ENCODE measurements around the gene B4GALT2. TPM values are rescaled to one million over a fixed set of nuclear protein-coding genes. Genes with fewer than 3 reads are reported as not detected.

Gene B4GALT2
- total RNA-seq, 1 experiment from 2014 or later: 31.5 TPM

GRCh38 chr1:44013949-44014348, 34.9 kb downstream of the B4GALT2 start:
- POLR2A ChIA-PET: no interaction called here
- H3K9me3 ChIP-seq: no peaks in the 10 kb centered on the region
- intact Hi-C loops (cut with micrococcal nuclease; ENCODE audit: unreplicated experiment): no loop called here
- no peaks in the 10 kb centered on the region for H3K36me3 ChIP-seq (ENCODE audit: control insufficient read depth, insufficient read depth, low read length)
- DNase-seq: no peak
- H3K4me1 Mint-ChIP-seq (ENCODE audit: low read depth, unreplicated experiment): no peaks in the 10 kb centered on the region
- CTCF ChIA-PET: no interaction called here
- H3K4me3 ChIP-seq (ENCODE audit: low read depth, low read length): no peak overlapping the region
- no peak overlapping the region for H3K4me3 Mint-ChIP-seq (ENCODE audit: unreplicated experiment)
- no peaks in the 10 kb centered on the region for H3K4me1 ChIP-seq
- no peaks in the 10 kb centered on the region for H3K27me3 Mint-ChIP-seq (ENCODE audit: insufficient read depth, unreplicated experiment)
- peaks cover 8% of the 10 kb centered on the region for H3K36me3 Mint-ChIP-seq (ENCODE audit: insufficient read depth, unreplicated experiment)
- no TSS peak for BruUV-seq (replicated peaks)
- no peak overlapping the region for H3K27ac Mint-ChIP-seq (ENCODE audit: unreplicated experiment)
- H3K9me3 Mint-ChIP-seq (ENCODE audit: unreplicated experiment): no peaks in the 10 kb centered on the region
- H3K27me3 ChIP-seq (replicated peaks; ENCODE audit: control insufficient read depth, insufficient read depth, low read length): no peaks in the 10 kb centered on the region
- TF ChIP-seq, protein P1, sequence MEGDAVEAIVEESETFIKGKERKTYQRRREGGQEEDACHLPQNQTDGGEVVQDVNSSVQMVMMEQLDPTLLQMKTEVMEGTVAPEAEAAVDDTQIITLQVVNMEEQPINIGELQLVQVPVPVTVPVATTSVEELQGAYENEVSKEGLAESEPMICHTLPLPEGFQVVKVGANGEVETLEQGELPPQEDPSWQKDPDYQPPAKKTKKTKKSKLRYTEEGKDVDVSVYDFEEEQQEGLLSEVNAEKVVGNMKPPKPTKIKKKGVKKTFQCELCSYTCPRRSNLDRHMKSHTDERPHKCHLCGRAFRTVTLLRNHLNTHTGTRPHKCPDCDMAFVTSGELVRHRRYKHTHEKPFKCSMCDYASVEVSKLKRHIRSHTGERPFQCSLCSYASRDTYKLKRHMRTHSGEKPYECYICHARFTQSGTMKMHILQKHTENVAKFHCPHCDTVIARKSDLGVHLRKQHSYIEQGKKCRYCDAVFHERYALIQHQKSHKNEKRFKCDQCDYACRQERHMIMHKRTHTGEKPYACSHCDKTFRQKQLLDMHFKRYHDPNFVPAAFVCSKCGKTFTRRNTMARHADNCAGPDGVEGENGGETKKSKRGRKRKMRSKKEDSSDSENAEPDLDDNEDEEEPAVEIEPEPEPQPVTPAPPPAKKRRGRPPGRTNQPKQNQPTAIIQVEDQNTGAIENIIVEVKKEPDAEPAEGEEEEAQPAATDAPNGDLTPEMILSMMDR (IDR thresholded peaks at IDR 0.05; ENCODE audit: insufficient read depth in 1 of 2, low read depth in 1 of 2, low read length in 1 of 2, severe bottlenecking in 1 of 2, unreplicated experiment in 1 of 2): no peak

DNA sequence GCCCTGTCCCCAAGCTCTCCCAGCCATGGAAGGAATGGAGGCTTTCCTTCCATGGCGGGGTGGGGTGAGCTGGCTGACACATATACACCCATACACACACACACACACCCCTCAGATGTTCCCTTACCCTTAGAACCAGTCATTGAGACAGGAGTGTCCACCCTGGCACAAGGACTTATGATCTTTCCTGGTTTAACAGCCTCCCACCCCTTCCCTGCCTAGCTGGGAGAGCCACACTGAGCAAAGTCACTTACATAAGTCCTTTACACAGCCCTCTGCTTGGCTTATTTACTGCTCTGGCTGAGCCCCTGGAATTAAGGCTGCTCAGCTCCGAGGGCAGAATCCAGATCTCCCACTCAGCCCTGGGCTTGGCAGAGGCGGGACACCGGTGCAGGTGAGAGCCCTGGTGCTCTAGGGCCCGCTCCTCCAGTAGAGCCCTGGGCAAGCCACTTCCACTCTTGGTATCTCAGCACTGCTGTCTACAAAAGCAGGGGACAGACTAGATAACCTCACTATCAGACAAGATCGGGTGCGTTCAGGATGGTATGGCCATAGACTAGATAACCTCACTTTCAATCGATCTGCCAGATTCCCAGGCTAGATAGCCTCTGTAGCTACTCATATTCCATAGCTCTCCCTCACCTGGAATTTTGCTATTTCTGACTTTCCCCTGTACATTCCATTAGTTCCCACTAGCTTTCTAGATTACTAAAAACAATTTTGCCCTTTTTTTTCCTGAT, 35.5 kb downstream of the B4GALT2 start:
- intact Hi-C loops (cut with micrococcal nuclease; ENCODE audit: unreplicated experiment): no loop called here
- Mint-ChIP-seq H3K4me1 (ENCODE audit: low read depth, unreplicated experiment) (no peaks in the 10 kb centered on the region), H3K9me3 (ENCODE audit: unreplicated experiment) (no peaks in the 10 kb centered on the region), H3K27ac (ENCODE audit: unreplicated experiment) (no peak overlapping the region), H3K36me3 (ENCODE audit: insufficient read depth, unreplicated experiment) (peaks cover 8% of the 10 kb centered on the region), H3K27me3 (ENCODE audit: insufficient read depth, unreplicated experiment) (no peaks in the 10 kb centered on the region), H3K4me3 (ENCODE audit: unreplicated experiment) (no peak overlapping the region)
- Histone ChIP-seq H3K27me3 (replicated peaks; ENCODE audit: control insufficient read depth, insufficient read depth, low read length) (no peaks in the 10 kb centered on the region), H3K4me1 (no peaks in the 10 kb centered on the region), H3K4me3 (ENCODE audit: low read depth, low read length) (no peak overlapping the region), H3K36me3 (ENCODE audit: control insufficient read depth, insufficient read depth, low read length) (no peaks in the 10 kb centered on the region), H3K9me3 (no peaks in the 10 kb centered on the region)
- no peak for DNase-seq
- no TSS peak for BruUV-seq (replicated peaks)
- TF ChIP-seq, protein P1 (IDR thresholded peaks at IDR 0.05; ENCODE audit: insufficient read depth in 1 of 2, low read depth in 1 of 2, low read length in 1 of 2, severe bottlenecking in 1 of 2, unreplicated experiment in 1 of 2): no peak
- CTCF ChIA-PET: no interaction called here
- POLR2A ChIA-PET: no interaction called here

DNA sequence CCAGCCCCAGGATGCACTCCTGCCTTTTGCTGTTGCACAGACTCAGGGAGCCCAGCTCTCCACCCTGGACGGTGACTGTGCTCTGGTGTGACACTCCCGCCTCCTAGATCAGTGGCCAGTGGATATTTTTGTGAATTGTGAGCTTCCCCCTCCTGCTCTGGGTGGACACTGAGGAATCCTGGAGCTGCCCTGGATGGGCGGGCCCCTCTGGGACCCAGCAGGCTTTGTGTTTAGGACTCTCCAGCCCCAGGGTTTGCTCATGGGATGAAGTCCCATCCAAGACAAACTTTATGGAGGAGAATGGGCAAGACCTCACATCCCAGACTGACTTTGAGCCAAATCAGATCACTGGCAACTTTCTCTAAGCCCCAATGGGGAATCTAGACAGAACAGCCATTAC, 36.2 kb downstream of the B4GALT2 start:
- no peaks in the 10 kb centered on the region for H3K36me3 ChIP-seq (ENCODE audit: control insufficient read depth, insufficient read depth, low read length)
- CTCF ChIA-PET: no interaction called here
- H3K9me3 ChIP-seq: no peaks in the 10 kb centered on the region
- no TSS peak for BruUV-seq (replicated peaks)
- DNase-seq: no peak
- Mint-ChIP-seq H3K4me1 (ENCODE audit: low read depth, unreplicated experiment) (no peaks in the 10 kb centered on the region), H3K36me3 (ENCODE audit: insufficient read depth, unreplicated experiment) (peaks cover 8% of the 10 kb centered on the region), H3K9me3 (ENCODE audit: unreplicated experiment) (no peaks in the 10 kb centered on the region), H3K27me3 (ENCODE audit: insufficient read depth, unreplicated experiment) (no peaks in the 10 kb centered on the region), H3K27ac (ENCODE audit: unreplicated experiment) (no peak overlapping the region), H3K4me3 (ENCODE audit: unreplicated experiment) (no peak overlapping the region)
- no peaks in the 10 kb centered on the region for H3K4me1 ChIP-seq
- POLR2A ChIA-PET: no interaction called here
- H3K4me3 ChIP-seq (ENCODE audit: low read depth, low read length): no peak overlapping the region
- TF ChIP-seq, protein P1 (IDR thresholded peaks at IDR 0.05; ENCODE audit: insufficient read depth in 1 of 2, low read depth in 1 of 2, low read length in 1 of 2, severe bottlenecking in 1 of 2, unreplicated experiment in 1 of 2): no peak
- H3K27me3 ChIP-seq (replicated peaks; ENCODE audit: control insufficient read depth, insufficient read depth, low read length): no peaks in the 10 kb centered on the region
- intact Hi-C loops (cut with micrococcal nuclease; ENCODE audit: unreplicated experiment): no loop called here

Measured in Caco-2 (cell line).